OCI-LY7 (cell line): ENCODE results near the gene ARHGEF11. TPM values are rescaled to one million over a fixed set of nuclear protein-coding genes. Genes with fewer than 3 reads are reported as not detected.

Experiments
- BruUV-seq: library from RNA; stranded (reverse); fragments of 400-500 nt; replicated peaks from 2 replicates; lab custom pipeline; 2021; lab: Mats Ljungman, UMichigan
- CTCF ChIA-PET: fragments of 300-600 bp; sonication (Branson Sonifier 250); formaldehyde crosslinking; loops from one replicate; lab custom pipeline; 2022; ENCODE audit warnings: antibody characterized with exemption; ENCODE audit not compliant: unreplicated experiment; lab: Charles Lee
- POLR2A ChIA-PET: fragments of 300-600 bp; sonication (Branson Sonifier 250); formaldehyde crosslinking; loops from one replicate; lab custom pipeline; 2022; ENCODE audit warnings: antibody characterized with exemption; lab: Charles Lee
- DNase-seq: peaks from one replicate; pipeline ENCODE4 v3.0.0-alpha.2; 2015; ENCODE audit warnings: low spot score
- H2AFZ ChIP-seq: fragments of 200-600 bp; sonication (generic), shearing (Covaris generic); 2 replicates; pipeline ENCODE4 v1.6.1; 2014; ENCODE audit warnings: mild to moderate bottlenecking, antibody characterized with exemption, low read length, moderate library complexity
- H3K27ac ChIP-seq: fragments of 200-600 bp; sonication (generic); 2 replicates; pipeline ENCODE4 v1.5.1; 2014; ENCODE audit warnings: mixed run types, low read depth, mild to moderate bottlenecking, moderate library complexity, low read length, inconsistent platforms; ENCODE audit not compliant: poor library complexity, severe bottlenecking
- H3K36me3 ChIP-seq: fragments of 200-600 bp; sonication (generic); 2 replicates; pipeline ENCODE4 v1.6.1; 2014; ENCODE audit warnings: mild to moderate bottlenecking, antibody characterized with exemption, low read length, moderate library complexity, mixed read lengths; ENCODE audit not compliant: insufficient read depth
- H3K4me1 ChIP-seq: fragments of 200-600 bp; sonication (generic); 2 replicates; pipeline ENCODE4 v1.5.1; 2014; ENCODE audit warnings: mild to moderate bottlenecking, low read length; ENCODE audit not compliant: insufficient read depth, poor library complexity, severe bottlenecking
- H3K4me2 ChIP-seq: fragments of 200-600 bp; sonication (generic); 2 replicates; pipeline ENCODE4 v1.6.1; 2014; ENCODE audit warnings: mild to moderate bottlenecking, low read length
- H3K4me3 ChIP-seq: fragments of 200-600 bp; sonication (generic); 2 replicates; pipeline ENCODE4 v1.5.1; 2014; ENCODE audit warnings: mild to moderate bottlenecking, low read depth, low read length; ENCODE audit not compliant: poor library complexity, severe bottlenecking
- H3K79me2 ChIP-seq: fragments of 200-600 bp; sonication (generic); 2 replicates; pipeline ENCODE4 v1.6.1; 2016; ENCODE audit warnings: low read depth, mild to moderate bottlenecking, low read length, moderate library complexity, mixed read lengths; ENCODE audit not compliant: insufficient read depth
- H3K9me2 ChIP-seq: fragments of 200-600 bp; sonication (generic); 2 replicates; pipeline ENCODE4 v1.6.1; 2016; ENCODE audit warnings: mild to moderate bottlenecking, low read length, mixed read lengths; ENCODE audit not compliant: insufficient read depth
- H3K9me3 ChIP-seq: fragments of 200-600 bp; sonication (generic); 2 replicates; pipeline ENCODE4 v1.6.1; 2014; ENCODE audit warnings: mild to moderate bottlenecking, mixed run types, low read length, mixed read lengths
- H4K20me1 ChIP-seq: fragments of 200-600 bp; sonication (generic); 2 replicates; pipeline ENCODE4 v1.6.1; 2014; ENCODE audit warnings: mild to moderate bottlenecking, antibody characterized with exemption, low read length, moderate library complexity, mixed read lengths; ENCODE audit not compliant: insufficient read depth
- EZH2phosphoT487 ChIP-seq: fragments of 200-600 bp; sonication (generic); IDR thresholded peaks from 2 replicates; pipeline ENCODE4 v1.6.1; 2018; ENCODE audit warnings: low read depth, borderline replicate concordance, mild to moderate bottlenecking, mixed run types, antibody characterized with exemption, low read length, moderate library complexity, mixed read lengths
- intact Hi-C: fragments of 100-400 bp; cut with micrococcal nuclease; formaldehyde crosslinking; loops from one replicate; pipeline ENCODE4 v1.10.0; 2022; ENCODE audit not compliant: unreplicated experiment
- total RNA-seq, 2 experiments: library from RNA; depleted of rRNA in 1 of 2; stranded (reverse); fragments of >200 nt in 1 of 2; shearing (Covaris generic) in 1 of 2; gene quantifications; 2 replicates each; pipeline ENCODE4 v1.2.3, GENCODE V29; 2014 to 2022
- TF ChIP-seq, protein P1 (sequence below): fragments of 200-600 bp; sonication (generic); conservative IDR thresholded peaks from 2 replicates; pipeline ENCODE4 v1.5.1; 2014; ENCODE audit warnings: mild to moderate bottlenecking, antibody characterized with exemption, low read length, moderate library complexity, mixed read lengths

ARHGEF11 gene
- total RNA-seq, 2 experiments from 2014 or later = 1.5 to 3.4 TPM

- TF ChIP-seq, protein P1, sequence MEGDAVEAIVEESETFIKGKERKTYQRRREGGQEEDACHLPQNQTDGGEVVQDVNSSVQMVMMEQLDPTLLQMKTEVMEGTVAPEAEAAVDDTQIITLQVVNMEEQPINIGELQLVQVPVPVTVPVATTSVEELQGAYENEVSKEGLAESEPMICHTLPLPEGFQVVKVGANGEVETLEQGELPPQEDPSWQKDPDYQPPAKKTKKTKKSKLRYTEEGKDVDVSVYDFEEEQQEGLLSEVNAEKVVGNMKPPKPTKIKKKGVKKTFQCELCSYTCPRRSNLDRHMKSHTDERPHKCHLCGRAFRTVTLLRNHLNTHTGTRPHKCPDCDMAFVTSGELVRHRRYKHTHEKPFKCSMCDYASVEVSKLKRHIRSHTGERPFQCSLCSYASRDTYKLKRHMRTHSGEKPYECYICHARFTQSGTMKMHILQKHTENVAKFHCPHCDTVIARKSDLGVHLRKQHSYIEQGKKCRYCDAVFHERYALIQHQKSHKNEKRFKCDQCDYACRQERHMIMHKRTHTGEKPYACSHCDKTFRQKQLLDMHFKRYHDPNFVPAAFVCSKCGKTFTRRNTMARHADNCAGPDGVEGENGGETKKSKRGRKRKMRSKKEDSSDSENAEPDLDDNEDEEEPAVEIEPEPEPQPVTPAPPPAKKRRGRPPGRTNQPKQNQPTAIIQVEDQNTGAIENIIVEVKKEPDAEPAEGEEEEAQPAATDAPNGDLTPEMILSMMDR = no peak
- TF ChIP-seq EZH2phosphoT487 = no peak
- H3K9me2 ChIP-seq = no peaks in the 10 kb centered on the region
- DNase-seq = no peak
- no peak overlapping the region for H3K27ac ChIP-seq
- H3K9me3 ChIP-seq = no peaks in the 10 kb centered on the region
- intact Hi-C loops = no loop called here
- H3K4me1 ChIP-seq = no peaks in the 10 kb centered on the region
- H3K4me3 ChIP-seq = no peak overlapping the region
- H3K79me2 ChIP-seq = no peaks in the 10 kb centered on the region
- H3K4me2 ChIP-seq = no peak overlapping the region
- no TSS peak for BruUV-seq
- H2AFZ ChIP-seq = no peak overlapping the region
- no peaks in the 10 kb centered on the region for H4K20me1 ChIP-seq
- H3K36me3 ChIP-seq = no peaks in the 10 kb centered on the region
- CTCF ChIA-PET = no interaction called here
- POLR2A ChIA-PET = no interaction called here
Measured at GRCh38 chr1:156947127-156947526, 98.4 kb downstream of the ARHGEF11 start.

DNA sequence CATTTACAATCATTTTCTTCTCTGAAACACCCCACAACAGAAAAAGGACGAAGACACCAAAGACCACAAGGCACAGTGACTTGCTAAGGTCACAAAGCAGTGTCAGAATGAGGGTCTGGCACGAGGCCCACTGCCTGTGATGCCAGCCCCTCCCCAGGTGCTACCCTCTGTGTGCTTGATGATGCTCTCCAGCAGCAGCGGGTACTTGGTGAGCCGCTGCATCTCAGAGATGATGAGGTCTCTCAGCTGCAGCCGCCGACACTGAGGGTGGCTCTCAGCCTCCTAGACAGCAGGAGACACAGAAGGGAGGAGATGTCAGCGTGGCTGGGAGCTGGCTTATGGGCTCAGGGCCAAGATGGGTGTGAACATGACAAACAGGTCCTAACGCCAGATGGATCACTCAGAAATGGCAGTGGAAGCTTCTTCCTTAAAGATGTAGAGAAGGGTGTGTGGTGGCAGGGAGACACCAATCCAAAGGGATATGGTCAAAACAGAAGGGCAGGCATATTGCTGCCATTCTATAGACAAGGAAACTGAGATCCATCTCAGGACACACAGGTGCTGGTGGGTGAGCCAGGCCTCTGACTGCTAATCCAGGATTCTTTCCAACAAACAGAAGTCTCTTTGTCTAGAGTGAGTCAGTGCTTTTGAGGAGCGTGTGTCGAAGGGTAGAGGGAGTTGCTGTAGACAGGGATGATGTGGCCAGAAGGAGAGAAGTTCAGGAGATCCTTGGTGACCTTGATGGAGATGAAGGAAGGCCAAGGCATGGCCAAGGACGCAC, 99.5 kb downstream of the ARHGEF11 start:
- ChIA-PET CTCF (no interaction called here), POLR2A (no interaction called here)
- Histone ChIP-seq H3K9me2 (no peaks in the 10 kb centered on the region), H3K4me1 (no peaks in the 10 kb centered on the region), H3K79me2 (no peaks in the 10 kb centered on the region), H2AFZ (no peak overlapping the region), H3K4me3 (no peak overlapping the region), H3K27ac (no peak overlapping the region), H4K20me1 (no peaks in the 10 kb centered on the region), H3K9me3 (no peaks in the 10 kb centered on the region), H3K4me2 (no peak overlapping the region), H3K36me3 (no peaks in the 10 kb centered on the region)
- BruUV-seq = no TSS peak
- no peak for TF ChIP-seq EZH2phosphoT487
- TF ChIP-seq, protein P1 = no peak
- no peak for DNase-seq
- intact Hi-C loops = no loop called here

DNA sequence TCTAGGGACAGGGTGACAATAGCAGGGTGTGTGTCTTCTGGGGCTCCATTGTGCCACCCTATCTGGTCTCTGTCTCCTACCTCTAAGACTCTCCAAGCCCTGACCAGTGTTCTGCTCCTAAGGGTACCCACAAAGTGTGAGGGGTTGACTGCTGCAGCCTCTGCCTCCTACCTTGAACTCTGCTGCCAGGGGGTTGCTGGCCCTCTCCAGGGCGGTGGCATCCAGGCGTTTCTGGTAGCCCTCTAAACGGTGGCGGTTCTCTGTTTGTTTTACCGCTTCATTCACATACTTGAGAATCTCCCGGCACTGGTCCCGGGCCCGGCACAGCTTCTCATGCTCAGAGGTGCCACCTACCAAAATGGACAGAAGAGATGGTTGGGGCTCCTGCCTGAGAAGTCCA, 100.7 kb downstream of the ARHGEF11 start:
- no peak for DNase-seq
- TF ChIP-seq, protein P1 = no peak
- no peak for TF ChIP-seq EZH2phosphoT487
- ChIA-PET CTCF (no interaction called here), POLR2A (no interaction called here)
- Histone ChIP-seq H3K27ac (no peak overlapping the region), H3K9me3 (no peaks in the 10 kb centered on the region), H3K36me3 (no peaks in the 10 kb centered on the region), H3K4me2 (no peak overlapping the region), H3K4me3 (no peak overlapping the region), H3K79me2 (no peaks in the 10 kb centered on the region), H3K9me2 (no peaks in the 10 kb centered on the region), H4K20me1 (no peaks in the 10 kb centered on the region), H3K4me1 (no peaks in the 10 kb centered on the region), H2AFZ (no peak overlapping the region)
- no TSS peak for BruUV-seq
- intact Hi-C loops = no loop called here
